Mucosa of gallbladder (tissue), 1 donor: Measurements from ENCODE around the gene TMEM98. TPM values are rescaled to one million over a fixed set of nuclear protein-coding genes. Genes with fewer than 3 reads are reported as not detected.
"Not testable (repeated sequence)": the region's sequence is repeated elsewhere in the genome, so short reads cannot be mapped to it uniquely, and the experiment has no call there.

Source experiments
- DNase-seq: peaks from one replicate; pipeline ENCODE4 v3.0.0-alpha.2; 2020; ENCODE audit warnings: low spot score
- total RNA-seq: library from RNA; stranded (reverse); gene quantifications from one replicate; pipeline ENCODE4 v1.2.1, GENCODE V29; 2021
- donor health status: DM: no; HTN: no; CAD: no.

Gene TMEM98
- total RNA-seq, 1 donor from 2014 or later = 153 TPM

DNA sequence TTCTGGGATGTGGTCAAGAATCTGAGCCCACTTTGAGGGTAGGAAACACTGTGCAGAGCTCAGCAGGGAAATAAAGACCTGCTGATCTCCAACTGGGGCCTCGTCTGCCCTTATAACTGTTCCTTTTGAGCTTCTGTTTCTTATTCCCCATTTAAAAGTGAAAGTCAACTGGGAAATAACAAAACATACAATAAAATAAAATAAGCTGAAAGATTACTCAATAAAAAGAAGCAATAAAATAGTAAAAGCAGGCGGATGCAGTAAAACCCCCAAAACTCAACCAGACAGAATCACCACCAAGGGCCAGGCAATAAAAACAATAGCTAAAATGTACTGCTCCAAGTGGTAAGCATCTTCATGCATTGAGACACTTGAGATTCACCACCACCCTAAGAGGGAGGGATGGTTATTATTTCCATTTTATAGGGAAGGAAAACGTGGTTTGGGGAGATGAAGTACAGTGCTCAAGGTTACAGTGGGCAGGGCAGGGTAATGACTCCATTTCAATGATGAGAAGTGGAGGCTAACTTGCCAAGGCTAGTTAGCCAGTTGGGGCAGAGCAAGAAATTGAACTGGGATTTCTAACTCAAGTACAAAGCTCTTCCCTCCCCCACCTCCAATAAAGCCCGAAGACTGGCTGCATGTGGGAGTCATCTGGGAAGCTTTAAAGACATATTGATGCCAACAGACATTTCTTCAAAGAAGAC, 57.2 kb downstream of the TMEM98 start:
- DNase-seq = no peak

DNA sequence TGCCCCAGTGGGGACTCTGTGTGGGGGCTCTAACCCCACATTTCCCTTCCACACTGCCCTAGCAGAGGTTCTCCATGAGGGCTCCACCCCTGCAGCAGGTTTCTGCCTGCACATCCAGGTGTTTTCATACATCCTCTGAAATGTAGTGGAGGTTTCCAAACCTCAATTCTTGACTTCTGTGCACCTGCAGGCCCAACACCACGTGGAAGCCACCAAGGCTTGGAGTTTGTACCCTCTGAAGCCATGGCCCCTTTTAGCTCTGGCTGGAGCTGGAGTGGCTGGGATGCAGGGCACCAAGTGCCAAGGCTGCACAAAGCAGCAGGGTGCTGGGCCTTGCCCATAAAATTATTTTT, 59.5 kb downstream of the TMEM98 start:
- DNase-seq = not testable (repeated sequence)

DNA sequence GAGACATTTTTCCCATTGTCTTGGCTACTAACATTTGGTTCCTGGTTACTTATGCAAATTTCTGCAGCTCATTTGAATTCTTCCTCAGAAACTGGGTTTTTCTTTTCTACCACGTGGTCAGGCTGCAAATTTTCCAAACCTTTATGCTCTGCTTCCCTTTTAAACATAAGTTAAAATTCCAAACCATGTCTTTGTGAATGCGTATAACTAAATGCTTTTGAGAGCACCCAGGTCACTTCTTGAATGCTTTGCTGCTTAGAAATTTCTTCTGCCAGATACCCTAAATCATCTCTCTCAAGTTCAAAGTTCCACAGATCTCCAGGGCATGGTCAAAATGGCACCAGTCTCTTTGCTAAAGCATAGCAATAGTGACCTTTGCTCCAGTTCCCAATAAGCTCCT, 59.9 kb downstream of the TMEM98 start:
- not testable (repeated sequence) for DNase-seq

DNA sequence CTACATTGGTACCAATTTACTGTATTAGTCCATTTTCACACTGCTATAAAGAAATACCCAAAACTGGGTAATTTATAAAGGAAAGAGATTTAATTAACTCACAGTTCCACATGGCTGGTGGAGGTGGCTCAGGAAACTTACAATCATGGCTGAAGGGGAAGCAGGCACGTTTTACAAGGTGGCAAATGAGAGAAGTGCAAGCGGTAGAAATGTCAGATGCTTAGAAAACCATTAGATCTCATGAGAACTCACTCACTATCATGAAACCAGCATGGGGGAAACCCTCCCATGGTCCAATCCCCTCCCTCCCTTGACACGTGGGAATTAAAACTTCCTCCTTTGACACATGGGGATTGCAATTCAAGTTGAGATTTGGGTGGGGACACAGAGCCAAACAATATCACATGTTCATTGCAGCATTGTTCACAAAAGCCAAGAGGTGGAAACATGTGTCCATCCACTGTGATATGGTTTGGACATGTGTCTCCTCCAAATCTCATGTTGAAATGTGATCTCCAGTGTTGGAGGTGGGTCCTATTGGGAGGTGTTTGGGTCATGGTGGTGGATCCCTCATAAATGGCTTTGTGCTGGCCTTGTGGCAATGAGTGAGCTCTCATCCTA, 60.6 kb downstream of the TMEM98 start:
- no peak for DNase-seq

DNA sequence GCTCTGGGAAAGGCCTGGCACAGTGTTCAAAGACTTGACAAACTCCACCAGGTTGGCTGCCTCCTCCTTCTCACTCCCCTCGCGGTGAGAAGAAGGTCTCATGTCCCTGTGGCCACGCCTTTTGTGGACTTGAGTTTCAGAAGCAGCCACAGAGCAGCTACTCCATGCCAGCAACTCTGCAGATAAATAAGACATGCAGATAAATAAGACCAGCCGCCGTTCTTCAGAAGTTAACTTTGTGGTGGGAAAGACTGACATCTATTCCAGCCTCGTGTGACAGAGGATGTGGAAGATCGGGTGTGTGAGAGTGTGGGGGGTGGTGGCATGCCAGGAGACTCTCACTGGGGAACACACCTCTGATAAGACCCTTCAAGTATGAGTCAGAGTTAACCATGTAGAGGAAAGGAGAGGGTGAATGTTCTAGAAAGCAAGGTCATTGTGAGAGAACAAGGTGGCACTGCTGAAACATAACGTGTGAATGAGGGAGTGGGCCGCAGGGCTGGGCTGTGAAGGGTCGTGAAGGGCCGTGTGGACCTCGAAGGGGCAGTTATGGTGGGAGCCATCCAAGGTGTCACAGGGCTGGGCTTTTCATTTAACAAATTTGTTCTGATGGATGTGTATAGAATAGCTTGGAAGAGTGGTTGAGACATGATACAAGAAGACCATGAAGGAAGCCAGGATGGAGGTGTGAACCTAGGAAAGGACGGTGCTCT, 64.5 kb downstream of the TMEM98 start:
- DNase-seq = no peak

DNA sequence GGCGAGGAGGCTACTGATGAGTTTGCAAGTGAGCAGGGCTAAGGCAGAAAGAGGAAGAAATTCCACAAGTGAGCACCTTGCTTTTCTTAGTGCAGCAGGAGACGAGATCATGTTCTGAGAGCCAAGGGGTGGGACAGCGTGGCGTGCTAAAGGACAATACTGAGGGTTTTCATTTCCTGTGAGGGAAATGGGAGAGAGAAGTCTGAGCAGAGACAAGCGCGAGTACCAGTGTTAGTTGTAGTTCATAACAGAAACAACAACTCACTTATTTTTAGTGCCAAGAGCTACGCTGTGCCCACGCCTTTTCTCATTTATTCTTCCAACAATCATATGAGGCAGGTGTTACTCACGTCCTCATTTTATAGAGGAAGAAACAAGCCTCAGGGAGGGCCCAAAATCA, 66.0 kb downstream of the TMEM98 start:
- DNase-seq = no peak

Other genes with a start within 250 kb of the TMEM98 start
- gene MYO1D, start 51.0 kb upstream of the TMEM98 start, total RNA-seq = 150 TPM
- gene SPACA3, start 63.7 kb downstream of the TMEM98 start, total RNA-seq = not detected